Peyer's patch (tissue), 4 donors: ENCODE measurements around the gene MAP2K4.

Source experiments
- POLR2A ChIP-seq, 2 donors: fragments of 450-650 bp; IDR thresholded peaks; one replicate each; pipeline ENCODE4 v1.5.1; 2017; ENCODE audit warnings: antibody characterized with exemption in 2 of 2, mild to moderate bottlenecking in 2 of 2, moderate library complexity in 2 of 2
- TF ChIP-seq, protein P1 (sequence below), 6 experiments: fragments of 450-650 bp in 4 of 6; fragments of 200-600 bp in 2 of 6; sonication (generic) in 1 of 6; IDR thresholded peaks; one replicate each; pipeline ENCODE4 v1.5.1; 2017 to 2019; ENCODE audit warnings: antibody characterized with exemption in 6 of 6, mild to moderate bottlenecking in 3 of 6, moderate library complexity in 1 of 6

DNA sequence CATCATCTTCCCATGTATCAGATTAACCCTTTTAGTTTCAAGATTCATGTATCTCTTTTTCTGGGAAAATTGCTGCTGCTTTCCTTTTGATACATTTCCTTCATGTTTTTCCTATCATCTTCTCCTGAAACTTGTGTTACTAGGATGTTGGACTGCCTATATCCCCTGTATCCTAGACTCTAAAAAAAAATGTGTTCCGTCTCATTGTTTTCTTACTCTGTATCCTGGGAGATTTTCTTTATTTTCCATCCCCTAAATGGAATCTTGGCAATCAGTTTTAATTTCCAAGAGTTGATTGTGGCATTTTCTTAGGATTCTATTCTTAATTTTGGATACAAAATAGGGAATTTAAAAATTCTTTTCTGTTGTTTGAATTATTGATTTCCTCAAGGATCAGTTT is 36.8 kb downstream of the MAP2K4 start:
- TF ChIP-seq, protein P1, sequence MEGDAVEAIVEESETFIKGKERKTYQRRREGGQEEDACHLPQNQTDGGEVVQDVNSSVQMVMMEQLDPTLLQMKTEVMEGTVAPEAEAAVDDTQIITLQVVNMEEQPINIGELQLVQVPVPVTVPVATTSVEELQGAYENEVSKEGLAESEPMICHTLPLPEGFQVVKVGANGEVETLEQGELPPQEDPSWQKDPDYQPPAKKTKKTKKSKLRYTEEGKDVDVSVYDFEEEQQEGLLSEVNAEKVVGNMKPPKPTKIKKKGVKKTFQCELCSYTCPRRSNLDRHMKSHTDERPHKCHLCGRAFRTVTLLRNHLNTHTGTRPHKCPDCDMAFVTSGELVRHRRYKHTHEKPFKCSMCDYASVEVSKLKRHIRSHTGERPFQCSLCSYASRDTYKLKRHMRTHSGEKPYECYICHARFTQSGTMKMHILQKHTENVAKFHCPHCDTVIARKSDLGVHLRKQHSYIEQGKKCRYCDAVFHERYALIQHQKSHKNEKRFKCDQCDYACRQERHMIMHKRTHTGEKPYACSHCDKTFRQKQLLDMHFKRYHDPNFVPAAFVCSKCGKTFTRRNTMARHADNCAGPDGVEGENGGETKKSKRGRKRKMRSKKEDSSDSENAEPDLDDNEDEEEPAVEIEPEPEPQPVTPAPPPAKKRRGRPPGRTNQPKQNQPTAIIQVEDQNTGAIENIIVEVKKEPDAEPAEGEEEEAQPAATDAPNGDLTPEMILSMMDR (IDR thresholded peaks at IDR 0.05), result no peak
- TF ChIP-seq POLR2A (IDR thresholded peaks at IDR 0.05), result no peak
